Activated T-helper 2 cell treated with anti-CD3 and anti-CD28 coated beads, Interferon-gamma antibody, Interleukin-2, Interleukin-4, amounts not matched to agents 10 μg/mL and 5 μg/mL and 100 μg/mL, durations not matched to agents 14 hours and 24 hours and 36 hours (primary cell): ENCODE data around the gene SRR. TPM values are rescaled to one million over a fixed set of nuclear protein-coding genes. Genes with fewer than 3 reads are reported as not detected.
"Not testable (repeated sequence)": the region's sequence is repeated elsewhere in the genome, so short reads cannot be mapped to it uniquely, and the experiment has no call there.

Source experiments
- DNase-seq: peaks from one replicate; pipeline ENCODE4 v3.0.0; 2021; ENCODE audit warnings: low spot score
- H3K27ac Mint-ChIP-seq: one replicate; pipeline ENCODE4 v1.8.0; 2021; ENCODE audit warnings: mixed read lengths
- H3K27me3 Mint-ChIP-seq: one replicate; pipeline ENCODE4 v1.8.0; 2021; ENCODE audit warnings: low read depth, mixed read lengths
- H3K36me3 Mint-ChIP-seq: one replicate; pipeline ENCODE4 v1.8.0; 2021; ENCODE audit warnings: low read depth, mixed read lengths
- H3K4me1 Mint-ChIP-seq: one replicate; pipeline ENCODE4 v1.8.0; 2021; ENCODE audit warnings: low read depth, mixed read lengths
- H3K4me3 Mint-ChIP-seq: one replicate; pipeline ENCODE4 v1.8.0; 2021; ENCODE audit warnings: low read depth, mild to moderate bottlenecking, moderate library complexity, mixed read lengths
- H3K9me3 Mint-ChIP-seq: one replicate; pipeline ENCODE4 v1.8.0; 2021; ENCODE audit warnings: mixed read lengths
- intact Hi-C: fragments of 100-400 bp; cut with micrococcal nuclease; formaldehyde crosslinking; loops from one replicate; pipeline ENCODE4 v1.15.1; 2023
- total RNA-seq: library from RNA; stranded (reverse); gene quantifications from 2 replicates; pipeline ENCODE4 v1.2.3, GENCODE V29; 2022

The SRR gene
- total RNA-seq, 1 donor from 2014 or later, result 17.3 TPM

GRCh38 chr17:2299756-2300155 lies 4.0 kb upstream of the SRR start:
- intact Hi-C loops, result loop anchor here (5.0 kb wide), 1 partner anchor 37 kb away; no protein-coding TSS in a partner anchor
- peaks cover 41% of the 10 kb centered on the region for H3K36me3 Mint-ChIP-seq
- no peaks in the 10 kb centered on the region for H3K9me3 Mint-ChIP-seq
- H3K4me1 Mint-ChIP-seq, result peaks cover 27% of the 10 kb centered on the region
- no peaks in the 10 kb centered on the region for H3K27me3 Mint-ChIP-seq
- H3K4me3 Mint-ChIP-seq, result no peak overlapping the region
- no peak overlapping the region for H3K27ac Mint-ChIP-seq
- DNase-seq, result no peak

- H3K4me3 Mint-ChIP-seq, result peak overlapping the region; percentile 87
- peaks cover 25% of the 10 kb centered on the region for H3K4me1 Mint-ChIP-seq
- no peaks in the 10 kb centered on the region for H3K27me3 Mint-ChIP-seq
- peak overlapping the region; percentile 70 for H3K27ac Mint-ChIP-seq
- no peaks in the 10 kb centered on the region for H3K9me3 Mint-ChIP-seq
- DNase-seq, result no peak
- H3K36me3 Mint-ChIP-seq, result peaks cover 27% of the 10 kb centered on the region
- intact Hi-C loops, result loop anchor here (1.0 to 5.0 kb wide), 4 partner anchors 35 to 586 kb away; partner anchors contain the start of genes MNT and SGSM2
These were observed 959 bp upstream of the SRR start for GRCh38 chr17:2302778-2303203.

- H3K4me1 Mint-ChIP-seq, result peaks cover 29% of the 10 kb centered on the region
- no peaks in the 10 kb centered on the region for H3K27me3 Mint-ChIP-seq
- H3K9me3 Mint-ChIP-seq, result no peaks in the 10 kb centered on the region
- no peak for DNase-seq
- H3K4me3 Mint-ChIP-seq, result peak overlapping the region; percentile 69
- no peak overlapping the region for H3K27ac Mint-ChIP-seq
- intact Hi-C loops, result loop anchor here (5.0 kb wide), 1 partner anchor 43 kb away; no protein-coding TSS in a partner anchor
- peaks cover 24% of the 10 kb centered on the region for H3K36me3 Mint-ChIP-seq
These were observed 1.2 kb downstream of the SRR start for GRCh38 chr17:2304931-2305330.

GRCh38 chr17:2309338-2310154 lies 5.8 kb downstream of the SRR start:
- intact Hi-C loops, result no loop called here
- Mint-ChIP-seq H3K27me3 (no peaks in the 10 kb centered on the region), H3K4me1 (peaks cover 22% of the 10 kb centered on the region), H3K9me3 (no peaks in the 10 kb centered on the region), H3K36me3 (peaks cover 16% of the 10 kb centered on the region), H3K27ac (no peak overlapping the region), H3K4me3 (no peak overlapping the region)
- DNase-seq, result no peak

- no peaks in the 10 kb centered on the region for H3K27me3 Mint-ChIP-seq
- no peak overlapping the region for H3K27ac Mint-ChIP-seq
- H3K9me3 Mint-ChIP-seq, result no peaks in the 10 kb centered on the region
- intact Hi-C loops, result no loop called here
- no peak for DNase-seq
- H3K4me3 Mint-ChIP-seq, result no peak overlapping the region
- peaks cover 3% of the 10 kb centered on the region for H3K36me3 Mint-ChIP-seq
- peaks cover 4% of the 10 kb centered on the region for H3K4me1 Mint-ChIP-seq
These were observed 9.0 kb downstream of the SRR start for GRCh38 chr17:2312736-2313135.

GRCh38 chr17:2316916-2317205 lies 13.1 kb downstream of the SRR start:
- H3K4me3 Mint-ChIP-seq, intact Hi-C loops, H3K9me3 Mint-ChIP-seq: not testable (repeated sequence)

GRCh38 chr17:2317796-2318195 lies 14.0 kb downstream of the SRR start:
- peaks cover 22% of the 10 kb centered on the region for H3K36me3 Mint-ChIP-seq
- intact Hi-C loops, result no loop called here
- no peak overlapping the region for H3K27ac Mint-ChIP-seq
- no peaks in the 10 kb centered on the region for H3K9me3 Mint-ChIP-seq
- no peak for DNase-seq
- H3K27me3 Mint-ChIP-seq, result no peaks in the 10 kb centered on the region
- no peaks in the 10 kb centered on the region for H3K4me1 Mint-ChIP-seq
- no peak overlapping the region for H3K4me3 Mint-ChIP-seq

More at GRCh38 chr17:2316916-2317205, 13.1 kb downstream of the SRR start:
- H3K36me3 Mint-ChIP-seq, result peaks cover 18% of the 10 kb centered on the region
- H3K27me3 Mint-ChIP-seq, DNase-seq, H3K4me1 Mint-ChIP-seq, H3K27ac Mint-ChIP-seq: not testable (repeated sequence)

GRCh38 chr17:2319051-2319450 lies 15.3 kb downstream of the SRR start:
- H3K27me3 Mint-ChIP-seq, result no peaks in the 10 kb centered on the region
- H3K4me1 Mint-ChIP-seq, result no peaks in the 10 kb centered on the region
- H3K9me3 Mint-ChIP-seq, result no peaks in the 10 kb centered on the region
- H3K27ac Mint-ChIP-seq, result no peak overlapping the region
- H3K4me3 Mint-ChIP-seq, result no peak overlapping the region
- intact Hi-C loops, result no loop called here
- no peak for DNase-seq
- peaks cover 35% of the 10 kb centered on the region for H3K36me3 Mint-ChIP-seq

- H3K36me3 Mint-ChIP-seq, result peaks cover 54% of the 10 kb centered on the region
- intact Hi-C loops, result no loop called here
- no peaks in the 10 kb centered on the region for H3K9me3 Mint-ChIP-seq
- no peaks in the 10 kb centered on the region for H3K4me1 Mint-ChIP-seq
- H3K27ac Mint-ChIP-seq, result no peak overlapping the region
- DNase-seq, result no peak
- H3K4me3 Mint-ChIP-seq, result no peak overlapping the region
- H3K27me3 Mint-ChIP-seq, result no peaks in the 10 kb centered on the region
These were observed 17.6 kb downstream of the SRR start for GRCh38 chr17:2321399-2321798.

GRCh38 chr17:2323629-2324314 lies 20.0 kb downstream of the SRR start:
- intact Hi-C loops, result no loop called here
- Mint-ChIP-seq H3K27me3 (no peaks in the 10 kb centered on the region), H3K4me1 (peaks cover 2% of the 10 kb centered on the region), H3K4me3 (no peak overlapping the region), H3K9me3 (no peaks in the 10 kb centered on the region), H3K27ac (no peak overlapping the region), H3K36me3 (peaks cover 63% of the 10 kb centered on the region)
- no peak for DNase-seq

- no peak for DNase-seq
These were observed 27.6 kb downstream of the SRR start for GRCh38 chr17:2331303-2331702.

GRCh38 chr17:2335726-2336214 lies 32.0 kb downstream of the SRR start:
- Mint-ChIP-seq H3K27me3 (no peaks in the 10 kb centered on the region), H3K9me3 (no peaks in the 10 kb centered on the region), H3K4me3 (peak overlapping the region; percentile 100), H3K4me1 (peaks cover 21% of the 10 kb centered on the region), H3K27ac (peak overlapping the region; percentile 97), H3K36me3 (peaks cover 2% of the 10 kb centered on the region)
- DNase-seq, result no peak
- intact Hi-C loops, result loop anchor here (2.0 kb wide), 2 partner anchors 57 to 281 kb away; partner anchors contain the start of gene HIC1

More at GRCh38 chr17:2331303-2331702, 27.6 kb downstream of the SRR start:
- H3K27me3 Mint-ChIP-seq, result no peaks in the 10 kb centered on the region
- H3K4me3 Mint-ChIP-seq, result no peak overlapping the region
- peaks cover 23% of the 10 kb centered on the region for H3K36me3 Mint-ChIP-seq
- H3K4me1 Mint-ChIP-seq, result peaks cover 21% of the 10 kb centered on the region
- intact Hi-C loops, result no loop called here
- H3K9me3 Mint-ChIP-seq, result no peaks in the 10 kb centered on the region
- no peak overlapping the region for H3K27ac Mint-ChIP-seq
